Measurements from ENCODE around the gene GAB2.

Gene GAB2

DNA sequence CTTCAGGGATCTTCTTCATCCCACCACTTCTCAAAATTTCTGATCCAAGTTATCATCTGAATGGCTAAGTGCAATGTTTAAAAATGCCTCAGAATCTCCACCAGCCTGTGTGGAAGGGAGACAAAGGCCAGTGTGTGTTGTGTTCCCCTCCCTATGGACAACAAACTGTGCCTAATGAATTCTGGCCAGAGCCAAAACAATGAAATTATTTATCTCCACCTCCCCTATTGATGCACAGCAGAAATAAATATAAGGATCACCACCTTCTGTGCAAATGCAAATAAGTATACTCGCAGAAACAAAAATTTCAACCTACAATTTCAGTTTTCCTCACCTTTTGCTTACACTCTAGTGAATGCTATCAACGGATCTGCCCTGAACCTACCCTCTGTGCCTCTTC is 75.8 kb downstream of the GAB2 start:
- TF ChIP-seq, protein P1, sequence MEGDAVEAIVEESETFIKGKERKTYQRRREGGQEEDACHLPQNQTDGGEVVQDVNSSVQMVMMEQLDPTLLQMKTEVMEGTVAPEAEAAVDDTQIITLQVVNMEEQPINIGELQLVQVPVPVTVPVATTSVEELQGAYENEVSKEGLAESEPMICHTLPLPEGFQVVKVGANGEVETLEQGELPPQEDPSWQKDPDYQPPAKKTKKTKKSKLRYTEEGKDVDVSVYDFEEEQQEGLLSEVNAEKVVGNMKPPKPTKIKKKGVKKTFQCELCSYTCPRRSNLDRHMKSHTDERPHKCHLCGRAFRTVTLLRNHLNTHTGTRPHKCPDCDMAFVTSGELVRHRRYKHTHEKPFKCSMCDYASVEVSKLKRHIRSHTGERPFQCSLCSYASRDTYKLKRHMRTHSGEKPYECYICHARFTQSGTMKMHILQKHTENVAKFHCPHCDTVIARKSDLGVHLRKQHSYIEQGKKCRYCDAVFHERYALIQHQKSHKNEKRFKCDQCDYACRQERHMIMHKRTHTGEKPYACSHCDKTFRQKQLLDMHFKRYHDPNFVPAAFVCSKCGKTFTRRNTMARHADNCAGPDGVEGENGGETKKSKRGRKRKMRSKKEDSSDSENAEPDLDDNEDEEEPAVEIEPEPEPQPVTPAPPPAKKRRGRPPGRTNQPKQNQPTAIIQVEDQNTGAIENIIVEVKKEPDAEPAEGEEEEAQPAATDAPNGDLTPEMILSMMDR (IDR thresholded peaks at IDR 0.05; ENCODE audit: low read depth, low read length, missing control alignments): no peak
- in situ Hi-C loops (cut with HindIII; ENCODE audit: low sequenced_read_pairs): no loop called here
- DNase-seq (ENCODE audit: low read depth): no peak
- H3K4me3 ChIP-seq (ENCODE audit: low read depth, low read length): no peak overlapping the region

DNA sequence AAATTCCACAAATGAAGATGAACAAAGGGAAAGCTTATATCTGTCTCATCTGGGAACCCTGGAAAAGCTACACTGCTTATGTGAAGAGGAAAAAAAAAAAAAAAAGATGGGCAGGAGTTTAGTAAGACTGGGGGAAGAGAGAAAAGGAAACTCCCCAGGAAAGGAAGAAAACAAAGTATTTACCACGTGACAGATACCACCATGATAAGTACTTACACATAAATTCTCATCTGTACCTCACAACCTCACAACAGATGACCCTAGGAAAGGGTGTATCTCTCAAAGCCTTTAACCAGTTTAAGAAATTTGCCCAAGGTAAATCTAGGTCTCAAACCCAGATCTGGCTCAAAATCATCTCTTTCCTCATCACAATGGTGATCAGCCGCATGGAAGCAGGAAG is 77.1 kb downstream of the GAB2 start:
- no peak for DNase-seq (ENCODE audit: low read depth)
- TF ChIP-seq, protein P1 (IDR thresholded peaks at IDR 0.05; ENCODE audit: low read depth, low read length, missing control alignments): no peak
- in situ Hi-C loops (cut with HindIII; ENCODE audit: low sequenced_read_pairs): no loop called here

DNA sequence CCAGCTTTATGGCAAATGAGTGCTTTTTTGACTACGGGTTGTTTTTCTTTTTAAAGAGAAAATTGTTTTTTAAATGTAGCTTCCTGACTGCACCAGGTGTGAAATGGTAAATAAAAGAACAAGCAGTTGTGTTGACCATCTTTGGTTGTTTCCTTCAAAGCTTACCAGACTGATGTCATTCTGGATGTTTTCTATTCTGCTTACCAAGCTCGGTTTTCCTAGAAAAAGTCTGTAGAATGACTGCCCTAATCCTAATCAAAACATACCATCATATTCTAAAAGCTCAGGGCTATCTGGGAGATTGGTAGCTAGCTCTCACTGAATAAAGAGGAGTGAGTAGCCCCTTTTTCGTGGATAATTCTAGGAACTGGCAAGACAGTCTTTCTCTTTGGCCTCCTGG is 77.7 kb downstream of the GAB2 start:
- in situ Hi-C loops (cut with HindIII; ENCODE audit: low sequenced_read_pairs): no loop called here
- DNase-seq (ENCODE audit: low read depth): no peak
- TF ChIP-seq, protein P1 (IDR thresholded peaks at IDR 0.05; ENCODE audit: low read depth, low read length, missing control alignments): no peak
- no peak overlapping the region for H3K4me3 ChIP-seq (ENCODE audit: low read depth, low read length)

More for the DNA sequence above, 77.1 kb downstream of the GAB2 start:
- H3K4me3 ChIP-seq (ENCODE audit: low read depth, low read length): no peak overlapping the region

DNA sequence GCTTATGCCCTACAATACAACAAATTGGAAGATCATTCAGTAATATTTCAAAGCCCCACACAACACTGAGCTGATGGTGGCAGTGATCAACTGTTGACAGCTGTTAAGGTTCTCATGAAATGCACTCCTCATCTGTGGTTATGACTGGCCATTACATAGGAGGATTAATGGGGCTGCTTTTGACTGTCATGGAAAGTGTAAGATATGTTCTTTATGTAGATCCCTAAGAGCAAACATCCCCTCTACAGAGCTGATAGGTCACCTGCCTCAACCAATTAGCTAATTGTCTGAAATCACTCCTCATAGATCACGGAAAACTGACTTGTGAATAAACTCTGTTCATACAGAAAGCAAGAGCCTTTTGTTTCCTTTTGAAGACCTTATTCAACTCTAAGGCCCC is 78.1 kb downstream of the GAB2 start:
- TF ChIP-seq, protein P1 (IDR thresholded peaks at IDR 0.05; ENCODE audit: low read depth, low read length, missing control alignments): no peak
- no peak for DNase-seq (ENCODE audit: low read depth)
- in situ Hi-C loops (cut with HindIII; ENCODE audit: low sequenced_read_pairs): no loop called here
- H3K4me3 ChIP-seq (ENCODE audit: low read depth, low read length): no peak overlapping the region

DNA sequence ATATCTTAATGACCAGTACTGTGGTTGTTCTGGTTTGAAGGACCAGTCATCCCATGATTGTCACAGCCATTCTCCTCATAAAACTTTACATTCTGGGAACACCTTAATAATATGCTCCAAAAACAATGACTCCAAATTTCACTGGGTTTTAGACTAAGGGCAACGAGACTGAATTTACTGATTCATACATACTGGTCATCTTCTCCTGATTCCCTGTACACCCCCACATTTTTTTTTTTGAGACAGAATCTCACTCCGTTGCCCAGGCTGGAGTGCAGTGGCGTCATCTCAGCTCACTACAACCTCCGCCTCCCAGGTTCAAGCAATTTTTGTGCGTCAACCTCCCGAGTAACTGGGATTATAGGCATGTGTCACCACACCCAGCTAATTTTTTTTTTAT is 78.9 kb downstream of the GAB2 start:
- no peak for DNase-seq (ENCODE audit: low read depth)
- in situ Hi-C loops (cut with HindIII; ENCODE audit: low sequenced_read_pairs): no loop called here
- no peak overlapping the region for H3K4me3 ChIP-seq (ENCODE audit: low read depth, low read length)
- TF ChIP-seq, protein P1 (IDR thresholded peaks at IDR 0.05; ENCODE audit: low read depth, low read length, missing control alignments): no peak

DNA sequence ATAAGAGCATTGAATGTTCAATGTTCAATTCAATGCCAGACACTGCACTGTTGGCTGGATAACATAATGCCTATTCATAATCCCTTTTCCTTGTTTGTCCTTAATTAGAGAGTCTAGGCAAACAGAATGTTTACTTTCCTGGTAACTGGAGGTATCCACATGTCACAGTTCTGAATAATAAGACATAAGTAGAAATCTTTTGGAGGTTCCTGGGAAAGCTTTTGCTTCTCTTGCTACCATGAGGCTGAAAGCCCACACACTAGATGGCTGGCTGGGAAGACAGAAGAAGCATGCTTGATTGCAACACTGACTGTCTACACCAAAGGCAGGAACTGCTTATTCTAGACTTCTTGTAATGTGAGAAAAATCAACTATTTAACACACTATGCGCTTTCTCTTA is 79.5 kb downstream of the GAB2 start:
- in situ Hi-C loops (cut with HindIII; ENCODE audit: low sequenced_read_pairs): no loop called here
- TF ChIP-seq, protein P1 (IDR thresholded peaks at IDR 0.05; ENCODE audit: low read depth, low read length, missing control alignments): no peak
- no peak overlapping the region for H3K4me3 ChIP-seq (ENCODE audit: low read depth, low read length)
- DNase-seq (ENCODE audit: low read depth): no peak

DNA sequence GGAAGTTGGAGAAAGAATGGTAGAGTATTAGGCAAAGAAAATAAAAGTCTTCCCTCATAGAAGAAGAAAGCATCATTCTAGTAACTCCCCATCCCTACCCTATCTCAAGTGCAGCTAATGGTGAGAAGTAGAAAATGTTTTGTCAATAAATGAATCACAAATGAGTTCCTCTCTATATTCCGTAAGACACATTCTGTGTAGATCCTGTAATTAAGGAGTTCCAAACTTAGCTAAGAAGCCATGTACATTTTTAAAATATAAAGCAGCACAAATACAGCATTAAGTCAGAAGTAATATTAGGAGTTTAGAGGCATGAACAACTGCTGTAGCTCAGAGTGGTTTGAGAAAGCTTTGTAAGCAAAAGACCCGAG is 80.1 kb downstream of the GAB2 start:
- no peak overlapping the region for H3K4me3 ChIP-seq (ENCODE audit: low read depth, low read length)
- in situ Hi-C loops (cut with HindIII; ENCODE audit: low sequenced_read_pairs): no loop called here
- DNase-seq (ENCODE audit: low read depth): no peak
- TF ChIP-seq, protein P1 (IDR thresholded peaks at IDR 0.05; ENCODE audit: low read depth, low read length, missing control alignments): no peak

All from astrocyte of the cerebellum (primary cell).